ENCODE results near the gene MRPL36. TPM values are rescaled to one million over a fixed set of nuclear protein-coding genes. Genes with fewer than 3 reads are reported as not detected.

The MRPL36 gene
- total RNA-seq, 4 donors from 2014 or later: 67.8 to 106 (median 75.3) TPM

DNA sequence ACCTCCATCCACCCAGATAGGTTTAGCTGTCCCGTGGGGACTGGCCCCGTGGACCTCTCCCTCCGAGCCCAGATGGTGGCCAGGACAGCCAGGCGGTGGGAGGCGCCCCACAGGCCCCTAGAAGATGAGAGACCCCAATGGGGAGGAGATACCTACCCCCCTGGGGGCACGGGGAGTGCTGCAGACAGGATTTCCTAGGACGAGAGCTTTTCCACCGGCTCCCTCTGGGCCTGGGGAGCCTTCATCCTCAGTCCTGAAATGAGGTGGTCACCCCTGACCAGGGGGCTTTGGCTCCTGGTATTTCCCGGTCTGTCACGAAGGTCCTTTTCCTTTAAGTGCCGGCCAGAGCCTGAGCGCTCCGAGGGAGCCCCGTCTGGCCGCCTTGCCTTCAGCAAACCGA is 46.8 kb downstream of the MRPL36 start:
- H3K27ac ChIP-seq: no peak overlapping the region
- H3K27me3 ChIP-seq: peaks cover 0 to 7% (median 0%) of the 10 kb centered on the region in 3 donors
- in situ Hi-C loops (cut with MboI; ENCODE audit: low sequenced_read_pairs in 4 of 4) (loop anchor here in 3 of 4 donors (25.0 kb wide), 1 partner anchor 284 kb away; no protein-coding TSS in a partner anchor), intact Hi-C loops (cut with DNase I; ENCODE audit: low total_unique reads) (no loop called here)
- DNase-seq: no peak
- no peak for TF ChIP-seq POLR2A (IDR thresholded peaks at IDR 0.05)
- TF ChIP-seq, protein P1, sequence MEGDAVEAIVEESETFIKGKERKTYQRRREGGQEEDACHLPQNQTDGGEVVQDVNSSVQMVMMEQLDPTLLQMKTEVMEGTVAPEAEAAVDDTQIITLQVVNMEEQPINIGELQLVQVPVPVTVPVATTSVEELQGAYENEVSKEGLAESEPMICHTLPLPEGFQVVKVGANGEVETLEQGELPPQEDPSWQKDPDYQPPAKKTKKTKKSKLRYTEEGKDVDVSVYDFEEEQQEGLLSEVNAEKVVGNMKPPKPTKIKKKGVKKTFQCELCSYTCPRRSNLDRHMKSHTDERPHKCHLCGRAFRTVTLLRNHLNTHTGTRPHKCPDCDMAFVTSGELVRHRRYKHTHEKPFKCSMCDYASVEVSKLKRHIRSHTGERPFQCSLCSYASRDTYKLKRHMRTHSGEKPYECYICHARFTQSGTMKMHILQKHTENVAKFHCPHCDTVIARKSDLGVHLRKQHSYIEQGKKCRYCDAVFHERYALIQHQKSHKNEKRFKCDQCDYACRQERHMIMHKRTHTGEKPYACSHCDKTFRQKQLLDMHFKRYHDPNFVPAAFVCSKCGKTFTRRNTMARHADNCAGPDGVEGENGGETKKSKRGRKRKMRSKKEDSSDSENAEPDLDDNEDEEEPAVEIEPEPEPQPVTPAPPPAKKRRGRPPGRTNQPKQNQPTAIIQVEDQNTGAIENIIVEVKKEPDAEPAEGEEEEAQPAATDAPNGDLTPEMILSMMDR (IDR thresholded peaks at IDR 0.05 in 4 of 5, conservative IDR thresholded peaks at IDR 0.05 in 1 of 5): no peak
- no peak for ATAC-seq
- H3K4me1 ChIP-seq: no peaks in the 10 kb centered on the region
- no peaks in the 10 kb centered on the region for H3K9me3 ChIP-seq
- no peak overlapping the region for H3K4me3 ChIP-seq
- H3K36me3 ChIP-seq: no peaks in the 10 kb centered on the region

- no peaks in the 10 kb centered on the region for H3K9me3 ChIP-seq
- H3K4me1 ChIP-seq: no peaks in the 10 kb centered on the region
- ATAC-seq: no peak
- in situ Hi-C loops (cut with MboI; ENCODE audit: low sequenced_read_pairs in 4 of 4) (loop anchor here in 3 of 4 donors (25.0 kb wide), 1 partner anchor 285 kb away; no protein-coding TSS in a partner anchor), intact Hi-C loops (cut with DNase I; ENCODE audit: low total_unique reads) (no loop called here)
- peaks cover 0 to 7% (median 0%) of the 10 kb centered on the region in 3 donors for H3K27me3 ChIP-seq
- H3K4me3 ChIP-seq: no peak overlapping the region
- no peak for DNase-seq
- H3K36me3 ChIP-seq: no peaks in the 10 kb centered on the region
- TF ChIP-seq POLR2A (IDR thresholded peaks at IDR 0.05): no peak
- TF ChIP-seq, protein P1 (IDR thresholded peaks at IDR 0.05 in 4 of 5, conservative IDR thresholded peaks at IDR 0.05 in 1 of 5): no peak
- no peak overlapping the region for H3K27ac ChIP-seq
Observed at GRCh38 chr5:1751864-1752822, 47.5 kb downstream of the MRPL36 start.

DNA sequence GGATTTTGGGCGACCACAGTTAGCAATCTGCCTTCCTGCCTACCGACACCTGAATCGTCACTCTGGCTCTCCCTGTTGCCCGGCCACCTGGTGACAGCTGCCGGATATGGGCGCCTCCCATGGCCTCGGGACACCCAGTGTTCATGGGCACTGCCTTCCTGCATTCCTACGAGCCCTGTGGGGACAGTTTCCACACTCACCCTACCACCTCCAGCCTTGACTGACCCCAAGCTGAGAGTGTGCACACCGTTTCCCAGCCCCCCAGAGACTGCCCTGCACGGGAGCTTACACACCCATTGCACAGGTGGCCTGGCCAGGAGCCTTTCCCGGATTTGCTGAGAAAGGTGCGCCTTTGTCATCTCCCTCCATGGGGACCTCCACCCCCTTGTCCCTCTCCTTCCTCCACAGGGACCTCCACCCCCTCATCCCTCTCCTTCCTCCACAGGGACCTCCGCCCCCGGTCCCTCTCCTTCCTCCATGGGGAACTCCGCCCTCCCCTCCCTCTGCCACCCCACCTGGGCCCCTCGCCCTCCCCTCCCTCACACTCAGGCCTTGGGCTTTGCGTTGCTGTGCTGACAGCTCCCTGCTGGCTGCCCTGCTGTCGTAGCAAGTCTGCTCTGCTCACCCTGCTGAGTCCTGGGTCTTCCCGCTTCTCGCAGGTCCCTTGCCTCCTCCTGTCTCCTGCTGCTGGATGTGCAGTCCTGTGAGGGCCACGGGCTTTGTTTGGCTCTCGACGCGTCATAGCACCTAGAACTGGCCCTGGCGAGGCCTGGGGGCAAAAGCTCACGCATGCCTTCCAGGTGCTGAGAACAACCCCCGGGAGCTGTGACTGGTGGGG is 48.4 kb downstream of the MRPL36 start:
- Histone ChIP-seq H3K4me3 (no peak overlapping the region), H3K4me1 (no peaks in the 10 kb centered on the region), H3K27ac (no peak overlapping the region), H3K9me3 (no peaks in the 10 kb centered on the region), H3K27me3 (peaks cover 0 to 7% (median 0%) of the 10 kb centered on the region in 3 donors), H3K36me3 (no peaks in the 10 kb centered on the region)
- intact Hi-C loops (cut with DNase I; ENCODE audit: low total_unique reads) (no loop called here), in situ Hi-C loops (cut with MboI; ENCODE audit: low sequenced_read_pairs in 4 of 4) (loop anchor here in 3 of 4 donors (25.0 kb wide), 1 partner anchor 286 kb away; no protein-coding TSS in a partner anchor)
- ATAC-seq (no peak), DNase-seq (peak in 1 of 2 donors; percentile 3)
- TF ChIP-seq POLR2A (IDR thresholded peaks at IDR 0.05): no peak
- TF ChIP-seq, protein P1 (IDR thresholded peaks at IDR 0.05 in 4 of 5, conservative IDR thresholded peaks at IDR 0.05 in 1 of 5): no peak

- H3K4me1 ChIP-seq: no peaks in the 10 kb centered on the region
Observed at GRCh38 chr5:1750469-1750868, 49.2 kb downstream of the MRPL36 start.

More at GRCh38 chr5:1750469-1750868, 49.2 kb downstream of the MRPL36 start:
- TF ChIP-seq, protein P1 (IDR thresholded peaks at IDR 0.05 in 4 of 5, conservative IDR thresholded peaks at IDR 0.05 in 1 of 5): no peak
- ATAC-seq (no peak), DNase-seq (peak in 1 of 2 donors; percentile 4)
- intact Hi-C loops (cut with DNase I; ENCODE audit: low total_unique reads): no loop called here
- Histone ChIP-seq H3K36me3 (no peaks in the 10 kb centered on the region), H3K9me3 (no peaks in the 10 kb centered on the region), H3K27me3 (peaks cover 0 to 7% (median 0%) of the 10 kb centered on the region in 3 donors), H3K27ac (no peak overlapping the region), H3K4me3 (no peak overlapping the region)
- in situ Hi-C loops (cut with MboI; ENCODE audit: low sequenced_read_pairs in 4 of 4): loop anchor here in 3 of 4 donors (25.0 kb wide), 1 partner anchor 287 kb away; no protein-coding TSS in a partner anchor
